AG09309 (cell line): Measurements from ENCODE around the gene PTCHD1.

Experiments
- DNase-seq: peaks from one replicate; pipeline ENCODE4 v3.0.0-alpha.2; 2010; ENCODE audit warnings: low read depth
- H3K4me3 ChIP-seq: 2 replicates; pipeline ENCODE4 v1.5.1; 2011; ENCODE audit warnings: mild to moderate bottlenecking, low read depth, low read length, moderate library complexity; ENCODE audit not compliant: control insufficient read depth
- TF ChIP-seq, protein P1 (sequence below): IDR thresholded peaks from 2 replicates; pipeline ENCODE4 v1.5.1; 2011; ENCODE audit warnings: mild to moderate bottlenecking, low read depth, low read length, inconsistent platforms; ENCODE audit not compliant: insufficient read depth, control insufficient read depth; ENCODE audit errors: missing control alignments

PTCHD1 gene

GRCh38 chrX:23434356-23434884 lies 99.8 kb downstream of the PTCHD1 start:
- TF ChIP-seq, protein P1, sequence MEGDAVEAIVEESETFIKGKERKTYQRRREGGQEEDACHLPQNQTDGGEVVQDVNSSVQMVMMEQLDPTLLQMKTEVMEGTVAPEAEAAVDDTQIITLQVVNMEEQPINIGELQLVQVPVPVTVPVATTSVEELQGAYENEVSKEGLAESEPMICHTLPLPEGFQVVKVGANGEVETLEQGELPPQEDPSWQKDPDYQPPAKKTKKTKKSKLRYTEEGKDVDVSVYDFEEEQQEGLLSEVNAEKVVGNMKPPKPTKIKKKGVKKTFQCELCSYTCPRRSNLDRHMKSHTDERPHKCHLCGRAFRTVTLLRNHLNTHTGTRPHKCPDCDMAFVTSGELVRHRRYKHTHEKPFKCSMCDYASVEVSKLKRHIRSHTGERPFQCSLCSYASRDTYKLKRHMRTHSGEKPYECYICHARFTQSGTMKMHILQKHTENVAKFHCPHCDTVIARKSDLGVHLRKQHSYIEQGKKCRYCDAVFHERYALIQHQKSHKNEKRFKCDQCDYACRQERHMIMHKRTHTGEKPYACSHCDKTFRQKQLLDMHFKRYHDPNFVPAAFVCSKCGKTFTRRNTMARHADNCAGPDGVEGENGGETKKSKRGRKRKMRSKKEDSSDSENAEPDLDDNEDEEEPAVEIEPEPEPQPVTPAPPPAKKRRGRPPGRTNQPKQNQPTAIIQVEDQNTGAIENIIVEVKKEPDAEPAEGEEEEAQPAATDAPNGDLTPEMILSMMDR, result no peak
- H3K4me3 ChIP-seq, result no peak overlapping the region
- no peak for DNase-seq

GRCh38 chrX:23435108-23435507 lies 100.5 kb downstream of the PTCHD1 start:
- TF ChIP-seq, protein P1, result no peak
- no peak overlapping the region for H3K4me3 ChIP-seq

GRCh38 chrX:23435575-23435974 lies 100.9 kb downstream of the PTCHD1 start:
- no peak for DNase-seq
- no peak overlapping the region for H3K4me3 ChIP-seq
- TF ChIP-seq, protein P1, result no peak

More at GRCh38 chrX:23435108-23435507, 100.5 kb downstream of the PTCHD1 start:
- no peak for DNase-seq

DNA sequence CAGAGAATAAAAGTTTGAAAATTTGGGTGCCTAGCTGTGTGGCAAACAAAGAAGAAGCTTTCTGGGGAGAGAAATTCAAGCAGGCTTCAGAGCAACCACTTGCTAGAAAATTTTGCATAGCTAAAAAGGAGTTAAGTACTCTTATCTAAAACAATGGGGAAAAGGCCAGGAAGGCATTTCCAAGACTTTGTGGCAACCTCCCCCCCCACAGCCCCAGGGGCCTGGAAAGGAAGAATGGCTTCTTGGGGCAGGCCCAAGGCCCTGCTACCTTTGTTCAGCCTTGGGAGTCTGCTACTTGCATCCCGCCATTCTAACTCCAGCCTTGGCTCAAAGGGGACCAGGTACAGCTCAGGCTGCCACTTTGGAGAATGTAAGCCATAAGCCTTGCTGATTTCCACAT lies 102.2 kb downstream of the PTCHD1 start:
- TF ChIP-seq, protein P1, result no peak
- no peak overlapping the region for H3K4me3 ChIP-seq
- DNase-seq, result no peak

- DNase-seq, result no peak
- no peak overlapping the region for H3K4me3 ChIP-seq
- TF ChIP-seq, protein P1, result no peak
Measured at GRCh38 chrX:23451266-23451665, 116.6 kb downstream of the PTCHD1 start.
